GM18870 (cell line): Measurements from ENCODE around the gene PTCSC3.

Experiments used
- ATAC-seq: cut with Tn5 transposase; IDR thresholded peaks from one replicate; pipeline ENCODE4 v1.9.1; 2021; ENCODE audit warnings: moderate library complexity; ENCODE audit not compliant: unreplicated experiment

Gene PTCSC3

GRCh38 chr14:36086629-36087395 is 89.7 kb downstream of the PTCSC3 start:
- no peak for ATAC-seq

- ATAC-seq, result no peak
Measured at GRCh38 chr14:36085861-36086260, 90.7 kb downstream of the PTCSC3 start.
